ENCODE results near the gene FAM156A.

GRCh38 chrX:53003111-53003510, 44.8 kb upstream of the FAM156A start:
- TF ChIP-seq CTCF (conservative IDR thresholded peaks at IDR 0.05; ENCODE audit: low read depth, low read length) (no peak), EZH2 (IDR thresholded peaks at IDR 0.05; ENCODE audit: borderline replicate concordance, low read depth, low read length, poor library complexity, severe bottlenecking) (no peak)
